Measurements from ENCODE around the gene ELOVL4. TPM values are rescaled to one million over a fixed set of nuclear protein-coding genes. Genes with fewer than 3 reads are reported as not detected.
A peak's percentile ranks its signal among the peaks of the same experiment; 100 is the strongest.

The ELOVL4 gene
- polyA plus RNA-seq, 3 donors from 2014 or later: 0.34 TPM; not detected in 2

DNA sequence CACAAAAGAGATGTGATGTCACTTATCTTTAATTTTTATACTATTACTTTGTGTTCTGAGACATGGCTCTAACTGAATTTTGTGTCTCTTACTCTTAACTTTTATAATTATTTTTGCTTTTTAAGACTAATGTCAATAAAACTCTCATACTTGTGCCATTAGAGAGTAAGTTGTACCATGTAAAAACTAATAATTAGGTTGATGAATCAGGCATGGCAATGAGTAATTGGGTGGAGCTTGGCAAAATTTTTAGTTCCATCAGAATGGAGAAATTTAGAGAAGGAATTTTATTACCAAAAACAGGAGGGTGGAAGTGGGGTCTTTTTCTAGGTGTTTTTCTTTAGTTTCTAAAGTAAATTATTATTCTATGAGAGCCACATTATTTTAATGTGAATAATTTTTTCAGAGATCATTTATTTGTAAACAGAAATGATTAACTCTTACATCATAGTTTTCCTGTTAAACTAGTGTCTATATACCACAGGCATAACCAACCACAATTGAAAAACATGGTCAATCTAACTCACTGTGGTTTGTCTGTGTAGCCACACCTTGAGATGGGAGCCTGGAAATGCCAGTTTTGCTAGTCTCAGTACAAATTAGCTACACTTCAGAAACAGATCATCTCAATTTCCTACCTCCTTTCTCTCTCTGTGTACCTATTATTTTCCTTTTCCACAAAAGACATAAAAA lies 51.8 kb downstream of the ELOVL4 start:
- Mint-ChIP-seq H3K9me3 (peaks cover 0 to 13% (median 6%) of the 10 kb centered on the region in 6 donors), H3K4me3 (no peak overlapping the region), H3K36me3 (no peaks in the 10 kb centered on the region), H3K27me3 (ENCODE audit: low read depth in 3 of 3) (peaks cover 3 to 8% (median 8%) of the 10 kb centered on the region in 3 donors), H3K4me1 (no peaks in the 10 kb centered on the region), H3K27ac (no peak overlapping the region)
- DNase-seq: no peak

DNA sequence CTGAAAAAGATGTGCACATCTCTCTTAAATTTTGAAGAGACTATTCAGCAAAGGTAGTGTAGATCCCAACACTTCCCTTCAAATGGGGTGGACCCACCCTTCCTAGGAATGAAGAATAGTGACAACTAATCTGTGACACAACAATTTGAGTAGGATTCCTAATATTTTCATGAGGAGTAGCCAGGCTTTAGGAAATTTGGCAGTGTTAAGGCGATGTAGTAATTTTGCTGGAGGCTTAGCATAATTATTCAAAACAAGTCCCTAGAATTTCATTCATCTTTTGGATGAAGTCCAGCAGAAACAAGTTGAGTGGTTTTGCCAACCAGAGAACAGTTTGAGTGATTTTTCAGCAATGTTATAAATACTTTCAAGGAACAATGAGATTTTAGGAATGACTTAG lies 52.4 kb downstream of the ELOVL4 start:
- Mint-ChIP-seq H3K27me3 (ENCODE audit: low read depth in 3 of 3) (peaks cover 3 to 8% (median 8%) of the 10 kb centered on the region in 3 donors), H3K27ac (no peak overlapping the region), H3K4me3 (no peak overlapping the region), H3K9me3 (peaks cover 0 to 15% (median 8%) of the 10 kb centered on the region in 6 donors), H3K36me3 (no peaks in the 10 kb centered on the region), H3K4me1 (no peaks in the 10 kb centered on the region)
- DNase-seq: no peak

DNA sequence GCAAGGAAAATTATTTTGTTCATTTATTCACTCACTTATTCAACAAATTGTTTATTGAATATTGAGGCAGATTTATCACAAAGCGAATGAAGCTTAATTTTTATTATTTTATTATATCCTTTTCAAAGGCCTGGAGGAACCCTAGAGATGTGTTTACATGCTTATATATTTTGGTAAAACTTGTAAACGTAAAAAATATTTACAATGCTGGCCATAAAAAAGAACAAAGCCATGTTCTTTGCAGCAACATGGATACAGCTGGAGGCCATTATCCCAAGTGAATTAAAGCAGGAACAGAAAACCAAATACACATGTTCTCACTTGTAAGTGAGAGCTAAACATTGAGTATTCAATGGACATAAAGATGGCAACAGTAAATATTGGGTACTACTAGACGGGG lies 58.8 kb downstream of the ELOVL4 start:
- no peak for DNase-seq
- Mint-ChIP-seq H3K4me3 (no peak overlapping the region), H3K9me3 (peaks cover 0 to 15% (median 9%) of the 10 kb centered on the region in 6 donors), H3K4me1 (no peaks in the 10 kb centered on the region), H3K27ac (no peak overlapping the region), H3K36me3 (no peaks in the 10 kb centered on the region), H3K27me3 (ENCODE audit: low read depth in 3 of 3) (peaks cover 6 to 13% (median 10%) of the 10 kb centered on the region in 3 donors)

DNA sequence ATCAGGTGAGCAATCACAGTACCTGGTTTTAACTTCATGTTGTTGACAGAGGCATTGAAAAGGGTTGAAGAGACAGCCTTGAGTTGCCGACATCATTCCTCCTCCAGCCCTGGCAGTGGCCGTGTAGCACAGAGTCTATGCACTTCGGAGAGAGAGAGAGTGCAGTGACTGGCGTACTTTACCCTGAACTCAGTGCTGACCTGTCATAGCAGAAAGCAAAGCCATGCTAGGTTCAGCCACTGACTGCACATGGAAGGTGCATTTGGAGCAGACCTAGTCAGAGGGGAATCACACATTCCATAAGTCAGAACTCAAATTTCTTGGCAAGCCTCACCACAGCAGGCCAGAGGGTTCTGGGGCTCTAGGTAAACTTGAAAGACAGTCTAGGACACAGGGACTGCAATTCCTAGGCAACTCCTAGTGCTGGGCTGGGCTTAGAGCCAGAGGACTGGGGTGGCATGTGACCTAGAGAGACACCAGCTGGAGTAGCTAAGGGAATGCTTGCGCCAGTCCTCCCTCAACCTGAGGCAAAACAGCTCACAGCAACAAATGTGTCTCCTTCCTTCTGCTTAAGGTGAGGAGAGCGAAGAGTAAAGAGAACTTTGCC lies 69.1 kb downstream of the ELOVL4 start:
- no peaks in the 10 kb centered on the region for H3K36me3 Mint-ChIP-seq
- peaks cover 0 to 24% (median 8%) of the 10 kb centered on the region in 3 donors for H3K27me3 Mint-ChIP-seq (ENCODE audit: low read depth in 3 of 3)
- no peak for DNase-seq
- no peaks in the 10 kb centered on the region for H3K4me1 Mint-ChIP-seq
- H3K27ac Mint-ChIP-seq: no peak overlapping the region
- H3K9me3 Mint-ChIP-seq: peaks cover 0 to 2% (median 0%) of the 10 kb centered on the region in 6 donors
- H3K4me3 Mint-ChIP-seq: no peak overlapping the region

- Mint-ChIP-seq H3K9me3 (no peaks in the 10 kb centered on the region), H3K4me3 (no peak overlapping the region), H3K4me1 (peaks cover 5 to 6% of the 10 kb centered on the region in 2 donors), H3K27ac (no peak overlapping the region), H3K27me3 (ENCODE audit: low read depth in 3 of 3) (peaks cover 0 to 13% (median 8%) of the 10 kb centered on the region in 3 donors), H3K36me3 (no peaks in the 10 kb centered on the region)
- no peak for DNase-seq
Observed at GRCh38 chr6:79874531-79875134, 72.7 kb downstream of the ELOVL4 start.

GRCh38 chr6:79872986-79873385 lies 74.4 kb downstream of the ELOVL4 start:
- peaks cover 0 to 10% (median 2%) of the 10 kb centered on the region in 3 donors for H3K27me3 Mint-ChIP-seq (ENCODE audit: low read depth in 3 of 3)
- H3K36me3 Mint-ChIP-seq: no peaks in the 10 kb centered on the region
- peaks cover 8 to 10% of the 10 kb centered on the region in 2 donors for H3K4me1 Mint-ChIP-seq
- H3K9me3 Mint-ChIP-seq: peaks cover 0 to 2% (median 0%) of the 10 kb centered on the region in 6 donors
- DNase-seq: no peak
- H3K27ac Mint-ChIP-seq: no peak overlapping the region
- no peak overlapping the region for H3K4me3 Mint-ChIP-seq

DNA sequence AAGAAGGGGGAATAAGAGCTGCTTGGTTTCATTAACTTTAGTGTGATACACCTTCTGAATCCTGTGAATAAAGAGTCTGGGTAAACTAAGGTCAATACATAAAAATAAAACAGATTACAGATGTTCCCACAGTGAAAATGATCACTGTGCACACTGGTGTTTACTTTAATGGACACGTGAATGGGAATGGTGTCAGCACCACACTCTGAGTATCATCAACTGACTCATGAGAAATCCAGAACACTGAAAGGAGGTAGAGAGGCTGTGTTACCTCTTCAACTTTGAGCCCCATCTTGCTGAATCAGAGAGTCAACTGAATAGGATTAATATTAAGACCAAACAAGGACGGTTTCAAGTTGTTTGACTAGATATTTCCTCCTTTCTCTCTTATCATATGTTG lies 75.0 kb downstream of the ELOVL4 start:
- H3K9me3 Mint-ChIP-seq: peaks cover 0 to 2% (median 0%) of the 10 kb centered on the region in 6 donors
- no peak overlapping the region for H3K27ac Mint-ChIP-seq
- no peak overlapping the region for H3K4me3 Mint-ChIP-seq
- H3K36me3 Mint-ChIP-seq: no peaks in the 10 kb centered on the region
- DNase-seq: no peak
- peaks cover 0 to 10% (median 2%) of the 10 kb centered on the region in 3 donors for H3K27me3 Mint-ChIP-seq (ENCODE audit: low read depth in 3 of 3)
- H3K4me1 Mint-ChIP-seq: peaks cover 8 to 10% of the 10 kb centered on the region in 2 donors

GRCh38 chr6:79869600-79870084 lies 77.7 kb downstream of the ELOVL4 start:
- DNase-seq: peak; percentile 63 to 75 (median 70)
- Mint-ChIP-seq H3K27ac (peak overlapping the region in 2 of 6 donors; percentile 3 to 26), H3K36me3 (no peaks in the 10 kb centered on the region), H3K4me1 (peaks cover 8 to 10% of the 10 kb centered on the region in 2 donors), H3K27me3 (ENCODE audit: low read depth in 3 of 3) (peaks cover 0 to 5% (median 0%) of the 10 kb centered on the region in 3 donors), H3K9me3 (peaks cover 0 to 2% (median 0%) of the 10 kb centered on the region in 6 donors), H3K4me3 (peak overlapping the region in 4 of 5 donors; percentile 67 to 70 (median 68))

DNA sequence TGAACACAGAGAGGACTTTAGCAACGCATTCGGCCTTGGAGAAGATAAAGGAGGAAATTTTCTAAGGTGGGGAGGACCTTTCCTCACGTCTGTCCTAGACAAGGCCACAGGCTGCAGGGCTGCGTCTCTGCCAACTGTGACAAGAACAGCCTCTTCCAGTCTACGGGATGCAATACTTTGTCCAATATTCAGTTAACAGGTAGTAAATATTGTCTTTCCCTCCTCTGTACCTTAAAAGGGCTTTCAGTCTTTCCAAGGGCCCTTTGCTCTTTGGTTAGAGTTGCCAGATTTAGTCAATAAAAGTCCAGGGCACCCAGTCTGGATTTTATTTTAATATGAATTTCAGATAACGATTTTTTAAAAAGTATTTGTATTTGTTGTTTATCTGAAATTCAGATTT lies 78.2 kb downstream of the ELOVL4 start:
- peaks cover 0 to 2% (median 0%) of the 10 kb centered on the region in 6 donors for H3K9me3 Mint-ChIP-seq
- H3K36me3 Mint-ChIP-seq: no peaks in the 10 kb centered on the region
- H3K27me3 Mint-ChIP-seq (ENCODE audit: low read depth in 3 of 3): peaks cover 0 to 2% (median 0%) of the 10 kb centered on the region in 3 donors
- H3K4me3 Mint-ChIP-seq: no peak overlapping the region
- no peak overlapping the region for H3K27ac Mint-ChIP-seq
- DNase-seq: no peak
- H3K4me1 Mint-ChIP-seq: peaks cover 8 to 10% of the 10 kb centered on the region in 2 donors

DNA sequence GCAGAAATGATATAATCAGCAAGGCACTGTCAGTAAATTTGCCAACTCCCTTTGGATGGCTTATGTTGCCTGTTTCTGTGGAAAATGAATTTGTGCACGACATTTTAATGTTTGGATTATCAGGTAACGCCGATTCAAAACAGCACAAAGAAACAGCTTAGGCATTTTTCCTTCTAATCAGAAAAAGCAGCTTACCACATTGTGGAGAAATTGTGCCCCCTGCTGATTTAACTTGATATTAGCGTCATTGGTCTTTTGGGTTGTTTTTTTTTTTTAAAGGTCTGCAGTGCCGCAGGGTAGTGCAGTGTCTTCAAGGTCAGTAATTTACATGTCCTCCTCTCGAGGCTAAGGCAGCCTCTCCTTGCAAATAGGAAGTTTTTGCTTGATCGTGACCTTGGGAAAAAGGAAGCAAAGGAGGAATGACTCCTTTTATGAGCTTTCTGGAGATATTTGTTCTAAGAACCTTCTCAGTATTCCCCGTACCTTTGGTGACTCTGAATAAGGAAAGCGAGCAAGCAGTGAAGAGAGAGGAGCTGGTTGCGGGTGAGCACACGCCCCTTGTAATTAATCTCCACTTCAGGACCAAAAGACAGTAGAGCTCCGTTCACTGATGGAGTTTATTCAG lies 79.1 kb downstream of the ELOVL4 start:
- peak; percentile 8 to 44 (median 28) for DNase-seq
- Mint-ChIP-seq H3K36me3 (no peaks in the 10 kb centered on the region), H3K4me3 (no peak overlapping the region), H3K27me3 (ENCODE audit: low read depth in 3 of 3) (no peaks in the 10 kb centered on the region), H3K9me3 (peaks cover 0 to 2% (median 0%) of the 10 kb centered on the region in 6 donors), H3K27ac (no peak overlapping the region), H3K4me1 (peaks cover 8 to 10% of the 10 kb centered on the region in 2 donors)

Other genes starting within 250 kb of the ELOVL4 start
- under 1 TPM in 2 of 3 donors, not detected in 1; 0.42 to 0.54 TPM for gene TTK, start 57.1 kb upstream of the ELOVL4 start, polyA plus RNA-seq
- 10 to 100 TPM; 14.8 to 36.7 (median 18.2) TPM for gene BCKDHB, start 159.1 kb upstream of the ELOVL4 start, polyA plus RNA-seq

All from immature natural killer cell (primary cell).